GM12801 (cell line): ENCODE measurements around the gene MEGF10.

Source experiments
- CTCF ChIP-seq: IDR thresholded peaks from one replicate; pipeline ENCODE4 v1.5.1; 2011; ENCODE audit warnings: control low read depth; ENCODE audit not compliant: insufficient read length; ENCODE audit errors: extremely low read depth

Gene MEGF10

GRCh38 chr5:127324756-127325155, 34.2 kb downstream of the MEGF10 start:
- no peak for TF ChIP-seq CTCF

- no peak for TF ChIP-seq CTCF
Measured at GRCh38 chr5:127326431-127326830, 35.8 kb downstream of the MEGF10 start.

GRCh38 chr5:127326976-127327755, 36.6 kb downstream of the MEGF10 start:
- TF ChIP-seq CTCF, result no peak

- no peak for TF ChIP-seq CTCF
Measured at GRCh38 chr5:127330116-127330515, 39.5 kb downstream of the MEGF10 start.

GRCh38 chr5:127331890-127332649, 41.5 kb downstream of the MEGF10 start:
- no peak for TF ChIP-seq CTCF

- no peak for TF ChIP-seq CTCF
Measured at GRCh38 chr5:127333483-127333882, 42.9 kb downstream of the MEGF10 start.

- no peak for TF ChIP-seq CTCF
Measured at GRCh38 chr5:127335381-127335780, 44.8 kb downstream of the MEGF10 start.
